ENCODE results near the gene TRPV6. TPM values are rescaled to one million over a fixed set of nuclear protein-coding genes. Genes with fewer than 3 reads are reported as not detected.

The TRPV6 gene
- total RNA-seq, 1 donor from 2014 or later = 0.27 TPM

DNA sequence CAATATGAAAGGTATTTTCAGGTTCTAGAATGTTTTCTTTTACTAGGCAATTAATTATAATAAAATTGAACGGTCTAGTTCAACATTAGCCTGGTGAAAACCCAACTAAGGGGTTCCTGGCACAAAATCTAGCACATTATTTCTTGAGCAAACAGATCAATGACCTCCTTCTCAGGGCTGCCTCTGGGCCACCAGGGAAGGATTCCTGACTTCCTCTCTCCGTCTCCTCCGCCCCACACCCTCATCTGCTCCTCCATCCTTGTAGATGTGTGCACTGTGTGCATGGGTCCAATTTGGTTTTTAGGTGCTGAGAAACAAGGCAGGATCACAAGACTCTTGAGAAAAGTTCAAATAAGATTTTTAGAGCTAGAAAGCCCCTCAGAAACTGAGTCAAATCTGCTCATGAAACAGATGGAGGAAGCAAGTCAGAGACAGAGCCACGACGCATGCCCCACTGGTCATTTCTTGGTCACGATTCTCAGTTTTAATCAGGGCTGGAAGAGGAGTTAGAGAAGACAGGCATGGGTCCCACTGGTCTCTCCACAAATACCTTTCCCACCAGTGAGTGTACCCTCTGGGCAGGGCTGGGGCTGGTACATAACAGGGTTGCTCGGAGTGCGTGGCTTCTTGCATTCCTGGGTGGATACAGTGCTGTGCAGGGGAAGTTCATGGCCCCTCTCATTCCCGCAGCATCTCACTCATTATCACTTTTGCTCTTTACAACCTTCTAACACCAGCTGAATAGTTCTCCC lies 3.8 kb downstream of the TRPV6 start:
- Mint-ChIP-seq H3K27ac (ENCODE audit: unreplicated experiment) (no peak overlapping the region), H3K9me3 (ENCODE audit: unreplicated experiment) (peaks cover 3% of the 10 kb centered on the region)
- no peak for DNase-seq

DNA sequence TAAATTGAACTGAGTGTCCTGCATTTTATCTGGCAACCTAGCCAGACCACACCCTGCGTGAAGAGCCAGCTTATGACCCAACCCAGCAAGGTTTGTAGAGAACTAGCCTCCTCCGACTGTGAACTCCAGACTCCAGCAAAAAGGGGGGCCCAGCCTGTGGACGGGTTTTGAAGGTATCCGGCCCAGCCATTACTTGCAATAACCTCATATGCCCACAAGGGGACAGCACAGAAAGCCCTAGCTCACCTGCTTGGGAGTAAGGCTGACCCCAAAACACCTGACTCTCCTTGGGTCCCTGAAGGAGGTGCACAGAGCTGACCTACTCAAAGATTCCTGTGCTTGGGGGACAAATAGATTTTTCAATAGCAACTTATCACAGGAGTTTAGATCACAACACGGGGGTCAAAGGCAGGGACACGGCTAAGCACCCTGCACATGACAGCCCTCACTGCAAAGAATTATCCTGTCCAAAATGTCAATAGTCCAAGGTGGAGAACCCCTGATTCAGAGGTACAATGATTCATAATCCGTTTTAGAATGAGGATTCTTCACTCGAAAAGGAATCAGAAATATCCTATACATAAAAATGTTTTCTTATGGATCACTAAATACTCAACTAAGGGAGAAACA lies 4.6 kb downstream of the TRPV6 start:
- Mint-ChIP-seq H3K27ac (ENCODE audit: unreplicated experiment) (no peak overlapping the region), H3K4me1 (ENCODE audit: low read depth, unreplicated experiment) (peaks cover under 1% of the 10 kb centered on the region), H3K4me3 (ENCODE audit: unreplicated experiment) (no peak overlapping the region), H3K9me3 (ENCODE audit: unreplicated experiment) (peaks cover under 1% of the 10 kb centered on the region), H3K36me3 (ENCODE audit: unreplicated experiment) (no peaks in the 10 kb centered on the region), H3K27me3 (ENCODE audit: unreplicated experiment) (no peaks in the 10 kb centered on the region)
- DNase-seq = no peak
- TF ChIP-seq, protein P1, sequence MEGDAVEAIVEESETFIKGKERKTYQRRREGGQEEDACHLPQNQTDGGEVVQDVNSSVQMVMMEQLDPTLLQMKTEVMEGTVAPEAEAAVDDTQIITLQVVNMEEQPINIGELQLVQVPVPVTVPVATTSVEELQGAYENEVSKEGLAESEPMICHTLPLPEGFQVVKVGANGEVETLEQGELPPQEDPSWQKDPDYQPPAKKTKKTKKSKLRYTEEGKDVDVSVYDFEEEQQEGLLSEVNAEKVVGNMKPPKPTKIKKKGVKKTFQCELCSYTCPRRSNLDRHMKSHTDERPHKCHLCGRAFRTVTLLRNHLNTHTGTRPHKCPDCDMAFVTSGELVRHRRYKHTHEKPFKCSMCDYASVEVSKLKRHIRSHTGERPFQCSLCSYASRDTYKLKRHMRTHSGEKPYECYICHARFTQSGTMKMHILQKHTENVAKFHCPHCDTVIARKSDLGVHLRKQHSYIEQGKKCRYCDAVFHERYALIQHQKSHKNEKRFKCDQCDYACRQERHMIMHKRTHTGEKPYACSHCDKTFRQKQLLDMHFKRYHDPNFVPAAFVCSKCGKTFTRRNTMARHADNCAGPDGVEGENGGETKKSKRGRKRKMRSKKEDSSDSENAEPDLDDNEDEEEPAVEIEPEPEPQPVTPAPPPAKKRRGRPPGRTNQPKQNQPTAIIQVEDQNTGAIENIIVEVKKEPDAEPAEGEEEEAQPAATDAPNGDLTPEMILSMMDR (IDR thresholded peaks at IDR 0.05; ENCODE audit: partially characterized antibody, unreplicated experiment) = peak; percentile 83

More for the DNA sequence above, 3.8 kb downstream of the TRPV6 start:
- Mint-ChIP-seq H3K4me3 (ENCODE audit: unreplicated experiment) (no peak overlapping the region), H3K4me1 (ENCODE audit: low read depth, unreplicated experiment) (peaks cover 2% of the 10 kb centered on the region), H3K27me3 (ENCODE audit: unreplicated experiment) (no peaks in the 10 kb centered on the region), H3K36me3 (ENCODE audit: unreplicated experiment) (no peaks in the 10 kb centered on the region)
- TF ChIP-seq, protein P1 (IDR thresholded peaks at IDR 0.05; ENCODE audit: partially characterized antibody, unreplicated experiment) = no peak

DNA sequence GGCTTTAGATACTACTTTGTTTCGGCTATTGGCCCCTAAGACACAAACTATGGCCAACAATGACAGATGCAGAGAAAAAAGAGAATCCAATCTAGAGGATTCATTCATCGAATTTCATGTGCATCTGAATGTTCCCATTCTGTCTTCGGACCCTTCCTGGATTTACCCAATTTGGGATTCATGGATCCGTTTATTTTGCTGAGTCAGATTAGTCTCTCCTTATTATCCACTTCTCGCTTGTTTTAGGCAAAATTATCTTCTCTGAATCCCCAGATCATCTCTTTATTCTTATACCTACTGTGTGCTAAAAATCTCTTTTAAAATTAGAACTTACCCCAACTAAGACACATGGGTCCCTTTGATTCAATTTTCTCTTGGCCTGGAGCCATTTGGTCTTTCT lies 6.5 kb downstream of the TRPV6 start:
- TF ChIP-seq, protein P1 (IDR thresholded peaks at IDR 0.05; ENCODE audit: partially characterized antibody, unreplicated experiment) = no peak
- H3K27me3 Mint-ChIP-seq (ENCODE audit: unreplicated experiment) = peaks cover 1% of the 10 kb centered on the region
- no peak overlapping the region for H3K4me3 Mint-ChIP-seq (ENCODE audit: unreplicated experiment)
- no peaks in the 10 kb centered on the region for H3K4me1 Mint-ChIP-seq (ENCODE audit: low read depth, unreplicated experiment)
- no peak for DNase-seq
- H3K9me3 Mint-ChIP-seq (ENCODE audit: unreplicated experiment) = peaks cover 4% of the 10 kb centered on the region
- peaks cover 12% of the 10 kb centered on the region for H3K36me3 Mint-ChIP-seq (ENCODE audit: unreplicated experiment)
- no peak overlapping the region for H3K27ac Mint-ChIP-seq (ENCODE audit: unreplicated experiment)

DNA sequence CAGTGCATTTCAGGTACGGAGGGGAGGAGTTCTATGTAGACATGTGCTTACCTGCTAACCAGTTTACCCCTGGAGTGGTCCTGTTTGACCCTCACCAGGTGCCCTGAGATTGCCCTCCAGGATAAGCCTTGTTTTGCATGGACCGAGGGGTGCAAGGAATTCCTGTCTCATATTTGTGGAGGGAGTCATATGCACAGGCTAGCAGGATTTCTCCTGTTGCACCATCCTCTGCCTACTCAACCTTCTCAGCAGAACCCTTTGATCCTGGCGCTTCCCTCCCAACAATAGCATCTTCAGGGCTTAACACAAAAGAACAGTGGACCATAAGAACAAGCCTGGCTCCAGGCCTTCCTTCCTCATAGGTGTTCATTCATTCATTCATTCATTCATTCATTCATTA lies 7.2 kb downstream of the TRPV6 start:
- no peak for DNase-seq
- peaks cover 1% of the 10 kb centered on the region for H3K27me3 Mint-ChIP-seq (ENCODE audit: unreplicated experiment)
- no peaks in the 10 kb centered on the region for H3K4me1 Mint-ChIP-seq (ENCODE audit: low read depth, unreplicated experiment)
- peaks cover 19% of the 10 kb centered on the region for H3K36me3 Mint-ChIP-seq (ENCODE audit: unreplicated experiment)
- peaks cover 6% of the 10 kb centered on the region for H3K9me3 Mint-ChIP-seq (ENCODE audit: unreplicated experiment)
- H3K27ac Mint-ChIP-seq (ENCODE audit: unreplicated experiment) = no peak overlapping the region
- no peak overlapping the region for H3K4me3 Mint-ChIP-seq (ENCODE audit: unreplicated experiment)
- TF ChIP-seq, protein P1 (IDR thresholded peaks at IDR 0.05; ENCODE audit: partially characterized antibody, unreplicated experiment) = no peak
